A549 (cell line): Measurements from ENCODE around the gene THBS1. TPM values are rescaled to one million over a fixed set of nuclear protein-coding genes. Genes with fewer than 3 reads are reported as not detected.

Source experiments
- ATAC-seq, 2 experiments: fragments of 200-7000 bp in 1 of 2; fragments of >200 bp in 1 of 2; cut with Nextera tagmentation in 1 of 2; cut with Tn5 transposase in 1 of 2; 3 replicates each; pipeline versions ENCODE4 v1.8.0 to v1.9.1; 2018 to 2020; ENCODE audit warnings: mild to moderate bottlenecking in 1 of 2, moderate library complexity in 1 of 2
- CTCF ChIA-PET: fragments of 300-600 bp; sonication (Branson Sonifier 250); formaldehyde crosslinking; extraction: SDS; loops from one replicate; lab custom pipeline; 2021; ENCODE audit warnings: antibody characterized with exemption, inconsistent platforms; lab: Yijun Ruan, JAX
- POLR2A ChIA-PET: fragments of 350-600 bp; formaldehyde crosslinking; extraction: SDS; loops from one replicate; lab custom pipeline; 2021; ENCODE audit warnings: antibody characterized with exemption, inconsistent platforms; lab: Yijun Ruan, JAX
- DNase-seq, 2 experiments: peaks; one replicate each; pipeline versions ENCODE4 v3.0.0 to v3.0.0-alpha.2; 2011 to 2016; ENCODE audit warnings: low read depth in 1 of 2, low spot score in 1 of 2
- FAIRE-seq: peaks from 2 replicates; lab custom pipeline; 2011; peaks lifted over from hg19 to GRCh38; lab: Jason Lieb, UNC
- H3K27ac ChIP-seq, 2 experiments: fragments of >200 bp; sonication (Bioruptor Twin); formaldehyde crosslinking; 3 replicates each; pipeline ENCODE4 v1.5.1; 2016 to 2017
- H3K4me1 ChIP-seq: fragments of >200 bp; sonication (Bioruptor Twin); formaldehyde crosslinking; 3 replicates; pipeline ENCODE4 v1.6.1; 2016
- H3K4me2 ChIP-seq: fragments of >200 bp; sonication (Bioruptor Twin); formaldehyde crosslinking; 3 replicates; pipeline ENCODE4 v1.6.1; 2016
- H3K4me3 ChIP-seq: fragments of >200 bp; sonication (Bioruptor Twin); formaldehyde crosslinking; 3 replicates; pipeline ENCODE4 v1.5.1; 2016
- H3K9me3 ChIP-seq: fragments of >200 bp; sonication (Bioruptor Twin); formaldehyde crosslinking; 3 replicates; pipeline ENCODE4 v1.6.1; 2016
- CBX8 ChIP-seq: fragments of 200-600 bp; sonication (generic); IDR thresholded peaks from 2 replicates; pipeline ENCODE4 v1.6.1; 2016
- EP300 ChIP-seq, 2 experiments: fragments of >200 bp; sonication (Bioruptor Twin); formaldehyde crosslinking; IDR thresholded peaks; 2 replicates in 1 of 2; 3 replicates in 1 of 2; pipeline ENCODE4 v1.6.1; 2016 to 2017
- FOSL2 ChIP-seq, 2 experiments: fragments of 450-650 bp in 1 of 2; fragments of >200 bp in 1 of 2; sonication (Bioruptor Twin) in 1 of 2; formaldehyde crosslinking; IDR thresholded peaks; 2 replicates each; pipeline versions ENCODE4 v1.5.0 to v1.6.1; 2016 to 2020; ENCODE audit warnings: mild to moderate bottlenecking in 1 of 2, moderate library complexity in 1 of 2
- GATA3 ChIP-seq: IDR thresholded peaks from 2 replicates; pipeline ENCODE4 v1.6.1; 2012; ENCODE audit warnings: borderline replicate concordance
- HDAC2 ChIP-seq: fragments of 200-600 bp; sonication (generic); IDR thresholded peaks from 2 replicates; pipeline ENCODE4 v1.6.1; 2016
- HMGXB4 ChIP-seq: fragments of 250-450 bp; sonication (Bioruptor Pico); IDR thresholded peaks from 2 replicates; pipeline ENCODE4 v1.5.0; 2021; ENCODE audit warnings: mild to moderate bottlenecking, moderate library complexity, borderline replicate concordance
- HOXA7 ChIP-seq: fragments of 250-450 bp; sonication (Bioruptor Pico); IDR thresholded peaks from 2 replicates; pipeline ENCODE4 v1.5.0; 2020; ENCODE audit warnings: mild to moderate bottlenecking, moderate library complexity
- HOXB13 ChIP-seq: fragments of 250-450 bp; sonication (Bioruptor Pico); IDR thresholded peaks from 2 replicates; pipeline ENCODE4 v1.5.0; 2020; ENCODE audit warnings: low read depth, mild to moderate bottlenecking, moderate library complexity
- HOXB5 ChIP-seq: fragments of 250-450 bp; sonication (Bioruptor Pico); IDR thresholded peaks from 2 replicates; pipeline ENCODE4 v1.5.0; 2020; ENCODE audit warnings: mild to moderate bottlenecking, moderate library complexity
- JUN ChIP-seq, 2 experiments: fragments of >200 bp; sonication (Bioruptor Twin); formaldehyde crosslinking; IDR thresholded peaks; 2 replicates in 1 of 2; 3 replicates in 1 of 2; pipeline ENCODE4 v1.6.1; 2016 to 2017
- KDM5A ChIP-seq: fragments of 200-600 bp; sonication (generic); IDR thresholded peaks from 2 replicates; pipeline ENCODE4 v1.6.1; 2016; ENCODE audit warnings: antibody characterized with exemption, mild to moderate bottlenecking
- NFE2L2 ChIP-seq: fragments of 150-350 bp; conservative IDR thresholded peaks from 2 replicates; pipeline ENCODE4 v1.6.1; 2014; ENCODE audit warnings: low read length
- PHF8 ChIP-seq: fragments of 200-600 bp; sonication (generic); IDR thresholded peaks from 2 replicates; pipeline ENCODE4 v1.6.1; 2016; ENCODE audit warnings: low read depth, mild to moderate bottlenecking, antibody characterized with exemption, moderate library complexity, borderline replicate concordance
- RFX5 ChIP-seq: fragments of 450-650 bp; IDR thresholded peaks from 2 replicates; pipeline ENCODE4 v1.7.1; 2014; ENCODE audit warnings: antibody characterized with exemption, mild to moderate bottlenecking, moderate library complexity
- SMC3 ChIP-seq: fragments of >200 bp; sonication (Bioruptor Twin); formaldehyde crosslinking; IDR thresholded peaks from 3 replicates; pipeline ENCODE4 v1.6.1; 2018; ENCODE audit warnings: inconsistent platforms
- TFCP2L1 ChIP-seq: fragments of 250-450 bp; sonication (Bioruptor Pico); IDR thresholded peaks from 2 replicates; pipeline ENCODE4 v1.5.0; 2021; ENCODE audit warnings: mild to moderate bottlenecking
- USF2 ChIP-seq: fragments of 450-650 bp; IDR thresholded peaks from 2 replicates; pipeline ENCODE4 v1.6.1; 2014; ENCODE audit warnings: antibody characterized with exemption
- ZC3H11A ChIP-seq: fragments of 450-650 bp; IDR thresholded peaks from 2 replicates; pipeline ENCODE4 v1.6.1; 2014; ENCODE audit warnings: antibody characterized with exemption, mild to moderate bottlenecking
- WGBS: methylation state at CpG from one replicate; pipeline ENCODE4 v1.1.6; 2017; ENCODE audit errors: missing lambda C conversion rate; 5-methylcytosine and 5-hydroxymethylcytosine counted together
- polyA plus RNA-seq, 4 experiments: library from polyadenylated mRNA; depleted of rRNA in 3 of 4; stranded (reverse); fragments of >200 nt; fragmentation: RNase III in 1 of 4; extraction: RNeasy Plus Mini Kit Qiagen cat#74134 plus additional on column Dnase treatment in 1 of 4; gene quantifications; 2 replicates in 3 of 4; 3 replicates in 1 of 4; pipeline ENCODE4 v1.2.3, GENCODE V29; 2011 to 2017
- TF ChIP-seq, protein P1 (sequence below): fragments of 250-450 bp; sonication (Bioruptor Pico); IDR thresholded peaks from 2 replicates; pipeline ENCODE4 v1.5.0; 2020; ENCODE audit warnings: low read depth, mild to moderate bottlenecking, moderate library complexity
- TF ChIP-seq, protein P2 (sequence below): IDR thresholded peaks from 2 replicates; pipeline ENCODE4 v1.6.1; 2012; ENCODE audit warnings: low read depth, borderline replicate concordance

The THBS1 gene
- polyA plus RNA-seq, 2 of the 4 experiments (the other 2 are of a cell fraction): 46.8 to 54.9 TPM

- Histone ChIP-seq H3K9me3 (no peaks in the 10 kb centered on the region), H3K27ac (no peak overlapping the region), H3K4me2 (no peak overlapping the region), H3K4me1 (peaks cover 14% of the 10 kb centered on the region; the same call in 2 of the 3 replicates), H3K4me3 (no peak overlapping the region)
- ATAC-seq (no peak; a peak in 1 of 6 replicates), FAIRE-seq (no peak), DNase-seq (no peak)
- ChIA-PET POLR2A (no interaction called here), CTCF (interaction anchor here (0.6 to 1.1 kb wide), 2 partner anchors 169 to 497 kb away, joined by 4 read pairs; no protein-coding TSS in a partner anchor)
- TF ChIP-seq NFE2L2 (no peak), USF2 (no peak), EP300 (IDR thresholded peaks at IDR 0.05) (no peak), SMC3 (no peak), RFX5 (no peak), HMGXB4 (CRISPR knock-in tag) (no peak)
- TF ChIP-seq, protein P1, sequence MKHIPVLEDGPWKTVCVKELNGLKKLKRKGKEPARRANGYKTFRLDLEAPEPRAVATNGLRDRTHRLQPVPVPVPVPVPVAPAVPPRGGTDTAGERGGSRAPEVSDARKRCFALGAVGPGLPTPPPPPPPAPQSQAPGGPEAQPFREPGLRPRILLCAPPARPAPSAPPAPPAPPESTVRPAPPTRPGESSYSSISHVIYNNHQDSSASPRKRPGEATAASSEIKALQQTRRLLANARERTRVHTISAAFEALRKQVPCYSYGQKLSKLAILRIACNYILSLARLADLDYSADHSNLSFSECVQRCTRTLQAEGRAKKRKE (CRISPR knock-in tag): no peak
- 91% methylated on average over 13 of the region's 13 CpGs for WGBS
These were observed 7.1 kb downstream of the THBS1 start for GRCh38 chr15:39587731-39588530.

GRCh38 chr15:39588531-39589192 is 7.8 kb downstream of the THBS1 start:
- Histone ChIP-seq H3K9me3 (no peaks in the 10 kb centered on the region), H3K4me3 (no peak overlapping the region), H3K4me2 (no peak overlapping the region), H3K27ac (no peak overlapping the region), H3K4me1 (peaks cover 7% of the 10 kb centered on the region; the same call in 2 of the 3 replicates)
- no peak for TF ChIP-seq RFX5
- no peak for TF ChIP-seq SMC3
- no peak for TF ChIP-seq HOXB5 (CRISPR knock-in tag)
- no peak for TF ChIP-seq HOXA7
- TF ChIP-seq, protein P2, sequence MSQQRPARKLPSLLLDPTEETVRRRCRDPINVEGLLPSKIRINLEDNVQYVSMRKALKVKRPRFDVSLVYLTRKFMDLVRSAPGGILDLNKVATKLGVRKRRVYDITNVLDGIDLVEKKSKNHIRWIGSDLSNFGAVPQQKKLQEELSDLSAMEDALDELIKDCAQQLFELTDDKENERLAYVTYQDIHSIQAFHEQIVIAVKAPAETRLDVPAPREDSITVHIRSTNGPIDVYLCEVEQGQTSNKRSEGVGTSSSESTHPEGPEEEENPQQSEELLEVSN: no peak
- no peak for TF ChIP-seq PHF8
- no peak for TF ChIP-seq CBX8
- no peak for TF ChIP-seq ZC3H11A
- TF ChIP-seq HOXB13 (CRISPR knock-in tag): no peak
- no peak for TF ChIP-seq TFCP2L1 (CRISPR knock-in tag)
- no peak for TF ChIP-seq KDM5A
- no peak for TF ChIP-seq HDAC2
- TF ChIP-seq JUN (IDR thresholded peaks at IDR 0.05): no peak
- TF ChIP-seq FOSL2 (IDR thresholded peaks at IDR 0.05): no peak
- TF ChIP-seq FOSL2 (CRISPR knock-in tag; IDR thresholded peaks at IDR 0.05): no peak
- TF ChIP-seq USF2: no peak
- no peak for TF ChIP-seq GATA3
- CTCF ChIA-PET: no interaction called here
- no peak for FAIRE-seq
- WGBS: 91% methylated on average over 13 of the region's 13 CpGs
- no peak; a peak in 1 of 6 replicates for ATAC-seq
- POLR2A ChIA-PET: no interaction called here
- no peak for DNase-seq
